G401.6 (cell line): ENCODE results near the gene PPP5C.
"Not testable (repeated sequence)": the region's sequence is repeated elsewhere in the genome, so short reads cannot be mapped to it uniquely, and the experiment has no call there.

Experiments
- FAIRE-seq: peaks from 2 replicates; lab custom pipeline; 2012; peaks lifted over from hg19 to GRCh38; lab: Jason Lieb, UNC

The PPP5C gene

DNA sequence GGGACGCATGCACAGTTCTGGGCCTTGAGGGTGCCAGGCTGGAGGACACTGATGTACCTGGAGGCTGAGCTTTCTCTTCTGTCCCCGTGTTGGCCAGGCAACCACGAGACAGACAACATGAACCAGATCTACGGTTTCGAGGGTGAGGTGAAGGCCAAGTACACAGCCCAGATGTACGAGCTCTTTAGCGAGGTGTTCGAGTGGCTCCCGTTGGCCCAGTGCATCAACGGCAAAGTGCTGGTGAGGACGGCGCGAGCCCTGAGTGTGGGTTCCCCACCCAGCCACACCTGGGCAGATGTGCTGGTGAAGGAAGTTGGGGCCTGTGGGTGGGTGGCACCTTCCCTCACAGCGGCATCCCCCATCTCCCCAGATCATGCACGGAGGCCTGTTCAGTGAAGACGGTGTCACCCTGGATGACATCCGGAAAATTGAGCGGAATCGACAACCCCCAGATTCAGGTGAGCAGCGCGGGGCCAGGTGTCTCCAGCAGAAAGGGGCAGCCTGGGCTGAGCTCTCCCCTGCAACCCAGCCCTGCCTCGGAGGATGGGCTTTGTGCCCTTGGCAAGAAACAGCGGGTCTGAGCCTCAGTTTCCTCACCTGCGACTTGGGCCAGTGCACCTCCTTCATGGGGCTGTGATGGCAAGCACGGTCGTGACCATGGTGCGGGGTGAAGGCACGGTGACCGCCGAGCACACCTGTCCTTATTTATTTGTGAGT, 40.3 kb downstream of the PPP5C start:
- FAIRE-seq: no peak

DNA sequence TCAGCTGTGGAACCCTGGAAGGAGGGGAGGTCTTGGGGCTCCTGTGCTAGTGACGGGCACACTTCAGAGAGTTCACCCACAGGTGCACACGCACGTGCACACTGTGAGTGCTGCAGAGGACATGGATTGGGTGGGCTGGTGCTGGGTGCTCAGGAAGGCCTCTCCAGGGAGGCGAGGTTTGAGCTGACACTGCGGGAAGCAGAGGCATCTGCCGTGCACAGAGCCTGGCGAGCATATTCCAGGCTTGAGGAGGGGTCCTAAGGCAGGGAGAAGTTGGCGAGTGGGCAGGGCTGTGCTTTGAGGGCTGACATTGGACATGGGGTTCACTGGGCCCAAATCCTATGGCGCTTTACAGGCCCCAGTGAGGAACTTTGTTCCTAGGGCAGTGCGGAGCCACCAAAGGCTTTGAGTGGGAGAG, 40.8 kb downstream of the PPP5C start:
- FAIRE-seq: no peak

DNA sequence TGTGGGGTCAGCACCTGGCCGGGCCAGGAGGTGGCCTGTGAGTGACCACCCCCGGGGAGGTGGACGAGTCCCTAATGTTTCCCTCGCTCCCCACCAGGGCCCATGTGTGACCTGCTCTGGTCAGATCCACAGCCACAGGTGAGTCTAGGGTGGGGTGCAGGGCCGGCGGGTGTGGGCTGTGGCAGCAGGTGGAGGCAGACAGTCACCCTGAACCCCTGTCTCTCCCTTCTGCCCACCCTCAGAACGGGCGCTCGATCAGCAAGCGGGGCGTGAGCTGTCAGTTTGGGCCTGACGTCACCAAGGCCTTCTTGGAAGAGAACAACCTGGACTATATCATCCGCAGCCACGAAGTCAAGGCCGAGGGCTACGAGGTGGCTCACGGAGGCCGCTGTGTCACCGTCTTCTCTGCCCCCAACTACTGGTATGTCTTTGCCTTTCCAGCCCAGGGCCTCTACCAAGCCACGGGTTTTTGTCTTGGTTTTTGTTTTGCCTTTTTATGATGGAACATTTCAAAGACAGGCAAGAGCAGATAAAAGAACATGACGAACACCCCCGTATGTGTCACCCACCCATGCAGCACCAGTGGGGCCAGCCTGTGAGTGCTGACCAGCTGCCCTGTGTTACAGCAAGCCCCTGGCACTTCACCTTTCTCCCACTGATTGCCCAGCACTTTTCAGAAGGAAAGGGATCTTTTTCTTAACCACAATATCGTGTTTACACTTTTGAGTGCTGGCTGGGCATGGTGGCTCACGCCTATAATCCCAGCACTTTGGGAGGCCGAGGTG, 41.6 kb downstream of the PPP5C start:
- FAIRE-seq: no peak

DNA sequence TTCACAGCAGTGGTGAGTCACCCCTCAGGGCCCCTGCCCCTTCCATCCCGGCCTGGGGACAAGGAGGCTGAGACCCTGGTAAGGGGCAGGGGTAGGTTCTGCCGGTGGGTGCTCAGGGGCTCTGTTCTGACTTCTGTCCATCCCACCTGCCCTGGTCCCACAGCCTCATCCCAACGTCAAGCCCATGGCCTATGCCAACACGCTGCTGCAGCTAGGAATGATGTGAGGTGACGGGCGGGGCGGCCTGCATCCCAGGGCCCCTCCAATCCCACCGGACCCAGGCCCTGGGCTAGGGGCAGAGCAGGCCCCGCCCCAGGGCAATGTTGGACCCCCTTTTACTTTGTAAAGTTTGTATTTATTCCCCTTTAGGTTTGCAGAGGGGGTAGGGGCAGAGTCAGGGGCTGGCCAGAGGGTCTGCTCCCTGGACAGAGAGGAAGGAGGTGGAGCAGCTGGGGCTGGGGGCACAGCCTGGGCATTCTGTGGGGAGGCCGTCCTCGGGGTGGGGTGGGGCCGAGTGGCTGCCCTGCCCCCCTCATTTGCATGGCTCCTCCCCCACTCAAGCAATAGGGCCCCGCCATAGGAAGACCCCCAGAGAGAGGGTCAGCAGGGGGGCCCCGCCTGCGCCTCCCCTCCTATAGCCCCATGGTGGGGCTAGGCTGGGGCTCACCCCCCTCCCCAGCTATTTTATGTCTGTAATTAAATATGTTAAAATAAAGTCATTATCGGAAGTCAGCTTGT, 43.4 kb downstream of the PPP5C start:
- no peak for FAIRE-seq

DNA sequence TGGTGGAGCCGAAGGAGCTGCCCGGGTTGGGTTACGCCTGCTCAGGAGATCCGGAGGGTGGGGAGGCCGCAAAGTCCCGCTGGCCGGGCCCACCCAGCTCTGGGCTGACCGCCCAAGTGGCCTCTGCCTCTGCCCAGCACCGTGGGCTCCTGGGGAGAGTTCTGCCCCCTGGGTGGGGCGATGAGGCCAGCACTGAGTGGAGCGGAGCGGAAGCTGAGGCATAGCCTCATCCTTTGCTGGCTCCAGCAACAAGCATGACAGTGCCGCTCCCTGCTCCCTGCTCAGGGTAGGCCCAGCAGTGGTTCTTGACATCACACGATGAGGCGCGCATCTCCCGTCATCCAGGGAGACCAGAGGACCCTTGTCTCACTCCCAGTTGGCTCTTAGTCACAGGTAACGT, 44.0 kb downstream of the PPP5C start:
- FAIRE-seq: no peak

DNA sequence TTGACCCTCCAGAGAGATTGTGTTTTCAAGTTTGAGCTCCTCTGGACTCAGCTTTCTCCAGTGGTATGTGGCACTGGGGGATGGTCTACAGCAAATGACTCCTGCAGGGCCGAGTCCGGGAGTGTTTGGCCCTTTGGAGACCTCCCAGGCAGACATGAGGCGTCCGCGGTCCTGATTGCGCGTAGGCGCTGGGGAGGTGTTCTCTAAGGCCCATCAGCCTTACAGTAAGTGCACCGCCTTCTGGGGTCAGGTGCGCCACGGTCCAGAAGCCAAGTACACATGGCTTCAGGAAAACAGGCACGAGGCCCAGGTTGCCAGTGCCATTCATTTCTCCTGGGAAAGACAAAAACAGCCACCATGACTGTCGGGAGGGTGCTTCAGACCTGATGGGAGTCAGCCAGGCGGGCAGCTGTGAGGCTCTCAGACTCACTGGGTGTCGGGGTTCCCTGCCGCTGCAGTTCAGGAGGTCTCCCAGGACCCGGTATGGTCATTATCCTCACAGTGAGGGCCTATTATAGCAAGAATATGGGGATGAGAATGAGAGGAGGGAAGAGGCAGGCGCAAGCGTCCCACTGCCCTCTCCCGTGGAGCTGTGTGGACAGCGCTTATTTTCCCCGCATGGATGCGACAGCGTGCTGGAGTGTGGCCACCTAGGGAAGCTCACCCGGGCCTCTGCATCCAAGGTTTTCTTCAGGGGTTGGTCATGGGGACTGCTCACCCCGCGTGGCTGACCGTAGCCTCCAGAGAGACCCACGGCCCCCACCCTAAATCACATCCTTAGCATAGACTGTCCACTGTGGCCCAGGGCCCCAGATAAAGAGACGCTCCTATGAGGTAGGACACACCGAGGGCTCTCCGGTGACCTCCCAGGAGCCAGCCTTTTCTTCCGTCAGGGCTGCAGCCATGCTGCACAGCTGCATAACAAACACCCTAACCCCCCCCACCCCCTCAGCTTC, 44.7 kb downstream of the PPP5C start:
- no peak for FAIRE-seq

DNA sequence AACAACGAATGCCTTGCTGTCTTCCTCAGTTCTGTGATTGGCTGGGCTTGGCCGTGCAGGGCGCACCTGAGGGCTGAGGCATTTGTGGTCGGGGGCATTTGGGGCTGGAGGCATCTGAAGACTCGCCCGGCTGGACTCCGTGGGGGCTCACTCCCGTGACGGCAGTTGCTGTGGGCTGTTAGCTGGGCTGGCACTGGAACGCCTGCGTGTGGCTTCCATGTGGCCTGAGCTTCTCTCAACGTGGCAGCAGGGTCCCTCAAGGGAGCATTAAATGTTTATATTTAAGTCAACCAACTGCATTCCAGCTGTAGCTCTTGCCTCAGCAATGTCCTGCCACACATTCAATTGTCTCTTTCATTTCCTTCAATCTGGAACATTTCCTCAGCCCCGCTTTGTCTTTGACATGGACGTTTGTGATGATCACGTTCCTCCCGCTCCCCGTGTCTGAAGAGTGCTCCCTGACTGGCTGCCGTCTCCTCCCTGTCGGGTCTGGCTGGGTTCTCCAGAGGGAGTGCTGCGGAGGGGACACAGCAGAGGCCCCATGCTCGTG, 45.4 kb downstream of the PPP5C start:
- FAIRE-seq: no peak

DNA sequence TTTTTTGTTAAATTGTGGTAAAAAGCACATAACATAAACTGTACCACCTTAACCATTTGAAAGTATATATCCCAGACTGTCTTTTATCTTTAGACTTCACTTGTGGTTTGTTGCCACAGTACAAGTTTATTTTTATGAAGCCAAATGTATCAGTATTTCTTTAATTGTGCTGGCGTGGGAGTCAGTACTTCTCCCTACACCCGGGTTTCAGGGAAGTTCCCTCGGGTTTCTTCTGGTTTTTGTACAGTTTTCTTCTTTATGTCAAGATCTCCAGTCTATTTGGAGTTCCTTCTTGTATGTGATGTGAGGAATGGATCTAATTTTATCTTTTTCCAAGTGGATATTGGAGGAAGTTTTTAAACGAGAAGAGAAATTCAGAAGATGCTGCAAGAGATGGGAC, 46.0 kb downstream of the PPP5C start:
- no peak for FAIRE-seq

DNA sequence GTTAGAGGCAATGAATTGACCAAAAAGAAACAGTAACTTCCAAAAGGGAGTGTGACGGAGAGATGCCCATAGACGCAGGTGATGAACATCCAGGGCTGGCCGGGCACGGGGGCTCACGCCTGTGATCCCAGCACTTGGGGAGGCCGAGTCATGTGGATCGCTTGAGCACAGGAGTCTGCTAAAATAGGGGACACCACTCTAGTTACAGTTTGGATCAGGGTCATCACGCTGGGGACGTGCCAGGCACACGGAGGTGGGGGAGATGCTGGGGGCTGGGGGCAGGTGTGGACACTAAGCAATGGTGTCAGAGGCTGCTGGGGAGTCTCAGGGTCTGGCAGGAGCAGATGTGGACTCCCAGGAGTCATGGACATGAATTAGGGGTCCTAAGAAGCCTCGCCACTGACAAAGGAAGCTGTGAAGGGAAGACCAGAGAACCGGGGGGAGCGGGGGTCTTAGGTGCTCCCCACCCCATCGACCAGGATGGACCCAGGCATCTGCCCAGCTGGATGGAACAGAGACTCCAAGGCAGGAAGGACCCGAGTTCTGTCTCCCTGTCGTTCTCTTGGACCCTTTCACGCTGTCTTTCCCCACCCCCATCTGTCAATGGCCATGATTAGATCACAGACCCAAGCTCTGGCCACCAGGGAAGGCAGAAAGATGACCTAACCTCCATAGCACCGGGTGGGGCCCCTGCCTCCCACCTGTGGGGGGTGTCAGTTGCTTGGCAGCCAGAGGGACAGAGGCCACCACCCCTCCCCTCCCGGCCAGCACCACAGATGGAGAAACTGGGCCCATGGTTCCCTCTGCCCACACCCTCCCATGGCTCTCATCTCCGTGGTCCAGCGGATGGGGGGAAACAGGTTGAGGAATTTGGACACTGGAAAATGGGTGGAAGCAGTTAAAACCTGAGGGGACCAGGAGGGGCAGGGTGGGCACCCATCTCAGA, 46.8 kb downstream of the PPP5C start:
- no peak for FAIRE-seq

DNA sequence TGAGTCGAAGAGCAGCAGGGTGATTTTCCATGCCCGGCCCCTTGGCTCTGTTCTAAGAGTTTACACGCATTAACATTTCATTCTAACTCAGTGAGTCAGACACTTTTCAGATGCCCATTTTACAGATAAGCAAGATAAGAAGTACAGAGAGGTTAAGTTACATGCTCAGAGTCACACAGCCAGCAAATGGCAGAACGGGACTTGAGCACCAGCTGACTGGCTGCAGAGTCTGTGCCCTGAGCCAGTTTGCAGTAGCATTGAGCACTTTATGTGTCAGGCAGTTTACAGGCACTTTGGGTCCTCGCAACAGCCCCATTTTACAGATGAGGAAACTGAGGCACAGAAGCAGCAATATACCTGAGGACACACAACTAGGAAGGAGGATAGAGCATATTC, 47.5 kb downstream of the PPP5C start:
- no peak for FAIRE-seq

DNA sequence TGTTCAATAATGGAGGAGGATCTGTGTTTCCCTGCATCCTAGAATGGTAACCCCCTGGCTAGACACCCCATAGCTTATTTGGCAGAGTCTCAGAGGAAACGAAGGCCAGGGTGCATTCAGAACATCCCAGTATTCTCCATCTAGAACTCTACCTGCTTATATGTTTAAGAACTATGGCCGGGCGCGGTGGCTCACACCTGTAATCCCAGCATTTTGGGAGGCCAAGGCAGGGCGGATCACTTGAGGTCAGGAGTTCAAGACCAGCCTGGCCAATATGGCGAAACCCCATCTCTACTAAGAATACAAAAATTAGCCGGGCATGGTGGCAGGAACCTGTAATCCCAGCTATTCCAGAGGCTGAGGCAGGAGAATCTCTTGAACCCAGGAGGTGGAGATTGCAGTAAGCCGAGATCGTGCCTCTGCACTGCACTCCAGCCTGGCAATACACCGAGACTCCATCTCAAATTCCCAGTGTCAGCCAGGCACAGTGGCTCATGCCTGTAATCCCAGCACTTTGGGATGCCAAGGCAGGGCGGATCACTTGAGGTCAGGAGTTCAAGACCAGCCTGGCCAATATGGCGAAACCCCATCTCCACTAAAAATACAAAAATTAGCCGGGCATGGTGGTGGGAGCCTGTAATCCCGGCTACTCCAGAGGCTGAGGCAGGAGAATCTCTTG, 51.1 kb downstream of the PPP5C start:
- not testable (repeated sequence) for FAIRE-seq

DNA sequence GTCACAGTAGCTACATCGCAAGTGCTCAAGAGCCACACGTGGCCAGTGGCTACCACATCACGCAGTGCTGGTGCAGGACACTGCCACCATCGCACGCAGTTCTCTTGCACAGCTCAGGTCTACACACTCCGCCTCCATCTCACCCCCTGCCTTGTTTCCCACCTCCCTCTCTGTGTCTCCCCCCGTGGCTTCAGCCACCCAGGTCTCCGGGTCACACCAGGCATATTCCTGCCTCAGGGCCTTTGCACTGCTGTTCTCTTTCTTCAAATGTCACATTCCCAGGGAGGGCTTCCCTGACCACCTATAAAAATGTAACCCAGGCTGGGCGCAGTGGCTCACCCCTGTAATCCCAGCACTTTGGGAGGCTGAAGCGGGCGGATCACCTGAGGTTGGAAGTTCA, 55.8 kb downstream of the PPP5C start:
- no peak for FAIRE-seq

DNA sequence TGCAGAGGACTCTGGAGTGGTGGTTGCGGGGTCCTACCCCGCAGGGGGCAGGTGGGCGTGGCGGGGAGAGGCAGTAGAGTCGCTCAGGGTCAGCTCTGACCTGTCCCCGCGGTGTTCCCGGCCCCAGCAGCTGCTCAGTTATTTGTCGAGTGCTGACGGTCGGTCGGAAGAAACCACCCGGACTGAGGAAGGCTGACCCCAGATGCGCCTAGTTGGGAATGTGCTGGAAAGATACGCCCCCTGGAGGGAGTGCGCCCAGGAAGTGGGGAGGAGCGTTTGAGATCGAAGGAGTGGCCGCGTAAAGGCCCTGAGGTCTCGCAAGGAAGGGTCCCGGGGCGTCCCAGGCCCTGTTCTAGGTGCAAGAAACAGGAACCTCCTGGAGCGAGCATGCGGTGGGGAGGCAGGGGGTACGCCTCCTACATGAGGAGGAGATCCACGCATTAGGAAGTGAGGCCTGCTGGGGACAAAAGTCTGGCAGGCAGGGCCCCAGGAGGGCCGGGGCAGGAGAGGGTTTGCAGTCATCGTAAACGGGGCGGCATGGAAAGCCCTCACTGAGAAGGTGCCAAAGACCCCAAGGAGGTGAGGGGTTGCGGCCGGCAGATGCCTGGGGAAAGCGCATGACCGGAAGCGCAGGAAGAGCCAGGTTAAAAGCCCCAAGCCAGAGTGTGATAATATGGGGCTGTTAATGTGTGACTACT, 57.3 kb downstream of the PPP5C start:
- FAIRE-seq: no peak

DNA sequence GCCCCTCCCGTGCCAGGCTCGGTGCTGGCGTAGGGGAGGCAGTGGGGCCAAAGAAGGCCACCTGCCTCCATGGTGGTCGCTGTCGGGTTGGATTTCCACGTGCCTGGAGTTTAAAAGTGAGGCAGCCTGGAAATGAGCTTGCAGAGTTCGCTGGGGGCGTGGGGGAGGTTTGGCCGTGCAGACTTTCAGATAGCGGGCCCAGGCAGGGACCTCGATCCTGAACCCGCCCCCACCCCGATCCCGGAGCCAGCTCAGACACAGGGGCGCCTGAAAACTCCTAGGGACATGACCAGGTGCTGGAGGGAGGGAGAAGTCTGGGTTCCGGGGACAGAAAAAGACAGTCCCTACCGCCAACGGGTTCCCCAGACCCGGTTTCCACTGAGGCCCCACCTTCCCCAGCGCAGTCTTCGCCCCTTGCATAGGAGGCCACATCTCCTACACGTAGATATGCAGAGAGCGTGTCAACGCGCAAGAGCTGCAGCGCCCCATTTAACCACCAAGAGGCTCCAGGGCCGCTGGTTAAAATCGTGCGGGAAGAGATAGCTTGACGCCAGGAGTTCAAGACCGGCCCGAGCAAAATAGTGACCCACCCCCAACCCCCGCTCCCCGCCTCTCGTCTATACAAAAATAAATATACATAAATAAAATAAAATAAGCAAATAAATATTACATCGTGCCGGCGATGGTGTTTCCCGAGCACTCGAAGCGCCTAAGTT, 58.0 kb downstream of the PPP5C start:
- no peak for FAIRE-seq

DNA sequence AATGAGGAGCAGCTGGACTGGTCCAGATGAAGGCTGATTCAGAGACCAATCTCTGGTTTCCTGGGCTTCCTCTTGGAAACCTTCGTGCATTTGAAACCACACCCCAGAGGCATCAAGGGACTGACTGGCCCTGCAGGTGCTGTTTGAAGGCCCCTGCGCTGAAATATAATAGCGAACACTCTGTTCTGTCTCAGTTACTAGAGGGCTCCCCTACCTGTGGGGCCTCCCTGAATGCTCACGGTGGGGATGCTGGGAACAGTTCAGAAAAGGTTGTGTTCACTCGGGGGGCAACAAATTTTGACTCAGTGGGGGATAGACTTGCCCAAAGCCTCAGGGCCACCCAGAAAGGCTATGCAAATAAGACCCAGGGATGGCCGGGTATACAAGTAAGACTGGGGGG, 60.1 kb downstream of the PPP5C start:
- no peak for FAIRE-seq

DNA sequence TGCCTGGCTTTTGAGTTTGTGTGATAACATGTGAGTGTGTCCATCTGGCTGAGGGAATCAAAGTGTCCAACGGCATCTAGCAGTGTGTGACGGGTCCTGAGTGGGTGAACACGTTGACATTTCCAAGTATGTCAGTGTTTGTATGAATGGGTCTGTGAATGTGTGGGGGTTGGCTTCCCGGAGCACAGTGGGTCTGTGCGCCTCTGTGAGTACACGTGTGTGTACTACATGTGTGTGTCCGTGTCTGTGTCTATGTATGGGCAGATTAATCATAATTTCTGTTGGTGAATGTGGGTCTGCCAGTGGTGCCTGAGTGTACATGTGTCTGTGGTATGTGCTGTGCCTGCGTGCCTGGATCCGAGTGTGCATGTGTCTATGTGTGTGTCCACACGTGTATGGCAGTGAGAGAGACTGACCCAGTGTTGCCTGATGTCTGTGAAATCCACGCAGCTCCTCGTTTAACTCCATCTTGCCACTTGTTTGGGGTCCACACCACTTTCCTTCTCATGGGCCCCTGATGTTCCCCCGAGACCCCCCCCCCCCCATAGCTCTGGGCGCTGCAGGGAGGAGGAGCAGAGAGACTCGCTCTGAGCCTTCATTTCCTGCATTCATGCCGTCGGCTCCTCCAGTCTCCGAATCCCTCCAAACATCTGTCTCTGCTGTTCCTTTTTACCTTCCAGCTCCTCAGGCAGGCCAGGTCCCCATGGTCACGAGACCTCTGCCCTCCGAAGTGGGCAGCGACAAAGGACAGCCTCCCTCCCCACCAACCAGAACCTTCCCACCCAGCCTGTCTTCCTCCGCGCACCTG, 61.2 kb downstream of the PPP5C start:
- no peak for FAIRE-seq

DNA sequence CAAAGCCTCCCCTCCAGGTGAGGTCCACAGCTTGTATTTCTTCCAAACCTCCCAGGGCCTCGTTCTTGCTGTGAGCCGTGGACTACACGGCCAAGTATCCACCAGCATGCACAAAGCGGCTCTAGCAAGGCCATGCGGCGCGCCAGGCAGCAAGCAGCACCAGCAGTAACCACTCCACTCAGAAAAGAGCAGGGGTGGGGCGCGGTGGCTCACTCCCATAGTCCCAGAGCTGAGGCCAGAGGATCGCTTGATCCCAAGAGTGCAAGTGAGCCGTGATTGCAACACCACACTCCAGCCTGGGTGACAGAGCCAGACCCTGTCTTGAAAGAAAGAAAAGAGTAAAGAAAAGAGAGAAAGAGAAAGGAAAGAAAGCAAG, 61.8 kb downstream of the PPP5C start:
- no peak for FAIRE-seq

DNA sequence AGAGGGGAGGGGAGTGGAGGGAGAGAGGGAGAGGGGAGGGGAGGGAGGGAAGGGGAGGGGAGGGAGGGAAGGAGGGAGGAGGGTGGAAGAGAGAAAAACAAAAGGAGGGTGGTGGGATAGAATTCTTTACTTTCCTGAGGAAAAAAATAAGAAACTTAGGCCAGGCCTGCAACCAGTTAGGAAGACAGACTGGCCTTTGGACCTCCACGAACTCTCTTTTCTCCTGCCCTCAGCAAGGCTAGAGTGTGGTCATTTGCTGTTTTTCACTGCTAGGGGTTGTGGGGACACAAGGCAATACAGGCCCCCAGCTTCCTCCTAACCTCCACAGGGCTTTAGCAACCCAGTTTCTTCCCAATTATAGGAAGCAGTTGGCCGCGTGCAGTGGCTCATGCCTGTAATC, 62.3 kb downstream of the PPP5C start:
- no peak for FAIRE-seq
